Endothelial cell (in vitro differentiated cells): ENCODE data around the gene PML. TPM values are rescaled to one million over a fixed set of nuclear protein-coding genes. Genes with fewer than 3 reads are reported as not detected.
"Not testable (repeated sequence)": the region's sequence is repeated elsewhere in the genome, so short reads cannot be mapped to it uniquely, and the experiment has no call there.

ENCODE experiments used
- DNase-seq: peaks from one replicate; pipeline ENCODE4 v3.0.0; 2021; ENCODE audit warnings: low spot score
- H3K27ac Mint-ChIP-seq: one replicate; pipeline ENCODE4 v1.8.0; 2021; ENCODE audit warnings: mixed read lengths, inconsistent platforms; ENCODE audit not compliant: unreplicated experiment
- H3K27me3 Mint-ChIP-seq: one replicate; pipeline ENCODE4 v1.8.0; 2021; ENCODE audit warnings: mild to moderate bottlenecking, moderate library complexity, mixed read lengths, inconsistent platforms; ENCODE audit not compliant: unreplicated experiment
- H3K36me3 Mint-ChIP-seq: one replicate; pipeline ENCODE4 v1.8.0; 2021; ENCODE audit warnings: mild to moderate bottlenecking, low read depth, mixed read lengths, inconsistent platforms; ENCODE audit not compliant: unreplicated experiment
- H3K4me1 Mint-ChIP-seq: one replicate; pipeline ENCODE4 v1.8.0; 2021; ENCODE audit warnings: mild to moderate bottlenecking, mixed read lengths, inconsistent platforms; ENCODE audit not compliant: unreplicated experiment
- H3K4me3 Mint-ChIP-seq: one replicate; pipeline ENCODE4 v1.8.0; 2021; ENCODE audit warnings: mild to moderate bottlenecking, mixed read lengths, inconsistent platforms; ENCODE audit not compliant: unreplicated experiment
- H3K9me3 Mint-ChIP-seq: one replicate; pipeline ENCODE4 v1.8.0; 2021; ENCODE audit warnings: mixed read lengths, inconsistent platforms; ENCODE audit not compliant: unreplicated experiment
- total RNA-seq: library from RNA; stranded (reverse); fragmentation: NEBNext Ultra II Directional; extraction: Animal tissue kit (Norgen Biotek cat#: 25700); gene quantifications from one replicate; pipeline ENCODE4 v1.2.1, GENCODE V29; 2021; ENCODE audit not compliant: unreplicated experiment
- TF ChIP-seq, protein P1 (sequence below): fragments of 200-600 bp; sonication (generic); IDR thresholded peaks from one replicate; pipeline ENCODE4 v1.5.0; 2021; ENCODE audit warnings: antibody characterized with exemption; ENCODE audit not compliant: unreplicated experiment

Gene PML
- total RNA-seq, 1 donor from 2014 or later = 161 TPM

DNA sequence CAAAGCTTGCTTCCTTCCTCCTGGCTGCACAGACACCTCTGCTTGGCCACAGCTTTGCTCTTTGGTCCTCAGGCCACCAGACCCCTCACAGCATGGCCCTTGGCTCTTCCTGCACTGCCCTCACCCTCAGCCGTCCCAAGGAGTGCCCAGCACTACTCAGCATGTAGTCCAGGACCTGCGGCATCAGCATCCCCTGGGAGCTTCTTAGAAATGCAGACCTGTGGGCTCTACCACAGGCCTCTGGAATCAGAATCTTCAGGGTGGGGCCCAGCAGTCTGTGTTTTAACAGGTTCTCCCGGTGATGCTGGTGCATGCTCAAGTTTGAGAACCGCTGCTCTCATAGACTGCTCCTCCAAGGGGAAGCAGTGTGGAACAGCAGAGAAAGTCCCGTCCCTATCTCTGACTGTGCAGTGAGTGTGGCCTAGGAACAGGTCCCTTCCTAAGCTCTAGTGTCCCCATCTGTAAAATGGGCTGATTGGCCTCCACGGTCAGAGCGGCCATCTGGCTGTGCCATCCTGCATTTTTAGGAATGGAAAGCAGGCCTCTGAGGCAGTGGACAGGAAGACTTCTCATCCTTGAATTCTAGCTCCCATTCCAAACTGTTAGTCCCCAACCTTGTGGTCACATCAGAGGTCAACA lies 51.2 kb downstream of the PML start:
- Mint-ChIP-seq H3K4me3 (no peak overlapping the region), H3K27ac (peak overlapping the region; percentile 81), H3K27me3 (peaks cover 9% of the 10 kb centered on the region), H3K9me3 (no peaks in the 10 kb centered on the region), H3K36me3 (peaks cover 8% of the 10 kb centered on the region), H3K4me1 (peaks cover 16% of the 10 kb centered on the region)
- TF ChIP-seq, protein P1, sequence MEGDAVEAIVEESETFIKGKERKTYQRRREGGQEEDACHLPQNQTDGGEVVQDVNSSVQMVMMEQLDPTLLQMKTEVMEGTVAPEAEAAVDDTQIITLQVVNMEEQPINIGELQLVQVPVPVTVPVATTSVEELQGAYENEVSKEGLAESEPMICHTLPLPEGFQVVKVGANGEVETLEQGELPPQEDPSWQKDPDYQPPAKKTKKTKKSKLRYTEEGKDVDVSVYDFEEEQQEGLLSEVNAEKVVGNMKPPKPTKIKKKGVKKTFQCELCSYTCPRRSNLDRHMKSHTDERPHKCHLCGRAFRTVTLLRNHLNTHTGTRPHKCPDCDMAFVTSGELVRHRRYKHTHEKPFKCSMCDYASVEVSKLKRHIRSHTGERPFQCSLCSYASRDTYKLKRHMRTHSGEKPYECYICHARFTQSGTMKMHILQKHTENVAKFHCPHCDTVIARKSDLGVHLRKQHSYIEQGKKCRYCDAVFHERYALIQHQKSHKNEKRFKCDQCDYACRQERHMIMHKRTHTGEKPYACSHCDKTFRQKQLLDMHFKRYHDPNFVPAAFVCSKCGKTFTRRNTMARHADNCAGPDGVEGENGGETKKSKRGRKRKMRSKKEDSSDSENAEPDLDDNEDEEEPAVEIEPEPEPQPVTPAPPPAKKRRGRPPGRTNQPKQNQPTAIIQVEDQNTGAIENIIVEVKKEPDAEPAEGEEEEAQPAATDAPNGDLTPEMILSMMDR = no peak
- DNase-seq = no peak

DNA sequence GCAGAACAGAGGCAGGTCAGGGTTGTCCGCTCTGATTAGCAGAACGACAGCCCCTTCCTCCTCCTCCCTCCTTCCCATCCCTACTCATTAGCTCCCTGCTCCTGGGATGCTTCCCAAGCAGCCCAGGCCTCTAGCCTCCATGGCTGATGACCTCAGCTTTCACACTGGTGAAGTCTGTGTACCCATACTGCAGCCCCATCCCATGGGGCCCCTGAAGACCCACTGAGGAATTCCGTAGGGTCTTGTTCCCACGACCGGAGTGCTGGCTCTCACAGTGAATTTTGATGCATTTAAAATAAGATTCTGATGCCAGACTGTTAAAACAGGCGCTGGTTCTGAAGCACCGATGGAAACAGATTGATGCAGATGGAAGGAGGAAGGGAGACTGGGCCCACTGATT lies 51.8 kb downstream of the PML start:
- Mint-ChIP-seq H3K9me3 (no peaks in the 10 kb centered on the region), H3K4me3 (no peak overlapping the region), H3K4me1 (peaks cover 16% of the 10 kb centered on the region), H3K27me3 (peaks cover 8% of the 10 kb centered on the region), H3K27ac (no peak overlapping the region), H3K36me3 (peaks cover 5% of the 10 kb centered on the region)
- TF ChIP-seq, protein P1 = no peak
- no peak for DNase-seq

DNA sequence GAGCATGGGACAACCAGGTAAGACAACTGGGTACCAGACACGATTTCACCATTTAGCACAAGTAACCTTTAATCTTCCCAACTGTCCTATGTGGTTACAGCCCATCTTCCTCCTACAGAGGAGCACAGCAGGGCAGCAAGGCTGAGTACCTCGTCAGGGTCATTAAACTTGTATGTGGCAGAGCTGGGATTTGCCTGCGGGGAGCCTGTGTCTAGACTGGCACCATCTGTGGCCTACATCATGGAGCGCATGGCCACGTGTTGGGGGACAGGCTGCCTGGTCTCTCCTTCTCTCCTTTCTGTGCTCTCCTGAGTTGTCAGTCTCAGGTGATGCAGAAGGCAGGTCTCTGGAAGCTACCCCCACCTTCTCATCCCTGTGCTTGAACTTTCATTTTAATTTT lies 55.6 kb downstream of the PML start:
- Mint-ChIP-seq H3K27ac (no peak overlapping the region), H3K27me3 (peaks cover 10% of the 10 kb centered on the region), H3K4me1 (peaks cover 19% of the 10 kb centered on the region), H3K36me3 (no peaks in the 10 kb centered on the region), H3K9me3 (no peaks in the 10 kb centered on the region), H3K4me3 (no peak overlapping the region)
- DNase-seq = no peak
- TF ChIP-seq, protein P1 = no peak

DNA sequence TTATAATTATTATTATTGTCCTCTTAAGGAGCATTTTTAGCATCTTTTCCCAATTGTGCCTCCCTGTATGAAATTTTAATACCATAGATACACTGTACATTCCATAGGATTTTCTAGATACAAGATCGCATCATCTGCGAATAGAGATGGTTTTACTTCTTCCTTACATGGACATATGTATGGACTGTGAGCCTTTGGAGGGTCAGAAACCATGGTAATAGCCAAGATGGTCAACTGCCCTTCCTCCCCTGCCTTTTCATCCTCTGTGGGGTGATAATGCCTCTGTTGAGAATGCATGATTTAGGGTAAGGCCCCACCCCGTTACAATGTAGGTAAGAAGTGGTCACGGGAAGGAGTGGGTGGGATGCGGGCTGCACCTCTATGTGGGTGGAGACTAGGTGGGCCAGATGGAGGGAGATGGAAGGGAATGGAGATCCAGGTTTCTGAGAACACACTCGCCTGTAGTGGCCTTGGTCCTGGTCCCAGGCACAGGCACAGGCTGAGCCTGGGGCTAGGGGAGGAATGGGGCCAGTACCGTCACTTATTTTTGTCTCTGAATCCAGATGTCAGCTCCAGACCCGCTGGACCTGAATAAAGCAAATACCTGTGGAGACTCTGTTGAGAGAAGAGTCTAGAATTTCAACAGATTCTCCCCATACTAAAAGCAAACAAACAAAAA lies 56.2 kb downstream of the PML start:
- H3K27me3 Mint-ChIP-seq = peaks cover 6% of the 10 kb centered on the region
- H3K4me3 Mint-ChIP-seq = no peak overlapping the region
- TF ChIP-seq, protein P1 = no peak
- peaks cover 19% of the 10 kb centered on the region for H3K4me1 Mint-ChIP-seq
- no peak overlapping the region for H3K27ac Mint-ChIP-seq
- H3K9me3 Mint-ChIP-seq = no peaks in the 10 kb centered on the region
- H3K36me3 Mint-ChIP-seq = no peaks in the 10 kb centered on the region
- no peak for DNase-seq

- H3K27ac Mint-ChIP-seq, H3K27me3 Mint-ChIP-seq, H3K36me3 Mint-ChIP-seq, H3K4me3 Mint-ChIP-seq, DNase-seq, H3K9me3 Mint-ChIP-seq: not testable (repeated sequence)
- peaks cover 17% of the 10 kb centered on the region for H3K4me1 Mint-ChIP-seq
These were observed 58.0 kb downstream of the PML start for GRCh38 chr15:74052271-74053260.
